Skeletal muscle cell (primary cell): ENCODE data around the gene HMBS.

ENCODE experiments used
- DNase-seq: peaks from one replicate; pipeline ENCODE4 v3.0.0-alpha.2; 2010; ENCODE audit warnings: low read depth
- H3K4me3 ChIP-seq: 2 replicates; pipeline ENCODE4 v1.5.1; 2011; ENCODE audit warnings: low read depth, mild to moderate bottlenecking, control low read depth, low read length, moderate library complexity

Gene HMBS

DNA sequence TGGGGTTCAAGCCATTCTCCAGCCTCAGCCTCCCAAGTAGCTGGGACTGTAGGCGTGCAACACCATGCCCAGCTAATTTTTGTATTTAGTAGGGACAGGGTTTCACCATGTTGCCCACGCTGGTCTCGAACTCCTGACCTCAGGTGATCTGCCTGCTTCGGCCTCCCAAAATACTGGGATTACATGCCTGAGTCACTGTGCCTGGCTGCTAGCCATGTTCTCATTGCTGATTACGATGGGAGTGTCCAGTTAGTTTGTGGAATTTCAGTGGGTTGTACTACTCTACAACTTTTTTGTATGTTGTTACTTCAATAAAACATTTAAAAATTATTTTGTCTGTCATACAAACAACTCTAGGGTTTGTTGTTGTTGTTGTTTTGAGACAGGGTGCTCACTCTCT lies 21.9 kb upstream of the HMBS start:
- no peak overlapping the region for H3K4me3 ChIP-seq
- no peak for DNase-seq

DNA sequence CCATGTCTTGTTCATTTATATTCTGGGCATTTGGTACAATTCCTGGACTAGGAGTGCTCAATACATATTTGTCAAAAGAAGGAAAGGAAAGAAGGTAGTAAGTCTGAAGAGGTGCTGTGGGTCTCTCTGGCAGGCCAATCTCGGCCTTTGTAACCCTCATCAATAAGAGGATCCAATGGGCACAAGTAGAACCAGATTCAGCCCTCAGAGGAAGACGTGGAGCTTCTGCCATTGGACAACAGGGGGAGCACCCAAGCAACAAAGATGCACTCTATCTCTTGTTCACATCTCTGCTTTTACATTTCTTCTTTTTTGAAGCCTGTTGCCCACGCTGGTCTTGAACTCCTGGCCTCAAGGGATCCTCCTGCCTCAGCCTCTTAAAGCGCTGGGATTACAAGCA lies 19.3 kb upstream of the HMBS start:
- DNase-seq: no peak
- no peak overlapping the region for H3K4me3 ChIP-seq

DNA sequence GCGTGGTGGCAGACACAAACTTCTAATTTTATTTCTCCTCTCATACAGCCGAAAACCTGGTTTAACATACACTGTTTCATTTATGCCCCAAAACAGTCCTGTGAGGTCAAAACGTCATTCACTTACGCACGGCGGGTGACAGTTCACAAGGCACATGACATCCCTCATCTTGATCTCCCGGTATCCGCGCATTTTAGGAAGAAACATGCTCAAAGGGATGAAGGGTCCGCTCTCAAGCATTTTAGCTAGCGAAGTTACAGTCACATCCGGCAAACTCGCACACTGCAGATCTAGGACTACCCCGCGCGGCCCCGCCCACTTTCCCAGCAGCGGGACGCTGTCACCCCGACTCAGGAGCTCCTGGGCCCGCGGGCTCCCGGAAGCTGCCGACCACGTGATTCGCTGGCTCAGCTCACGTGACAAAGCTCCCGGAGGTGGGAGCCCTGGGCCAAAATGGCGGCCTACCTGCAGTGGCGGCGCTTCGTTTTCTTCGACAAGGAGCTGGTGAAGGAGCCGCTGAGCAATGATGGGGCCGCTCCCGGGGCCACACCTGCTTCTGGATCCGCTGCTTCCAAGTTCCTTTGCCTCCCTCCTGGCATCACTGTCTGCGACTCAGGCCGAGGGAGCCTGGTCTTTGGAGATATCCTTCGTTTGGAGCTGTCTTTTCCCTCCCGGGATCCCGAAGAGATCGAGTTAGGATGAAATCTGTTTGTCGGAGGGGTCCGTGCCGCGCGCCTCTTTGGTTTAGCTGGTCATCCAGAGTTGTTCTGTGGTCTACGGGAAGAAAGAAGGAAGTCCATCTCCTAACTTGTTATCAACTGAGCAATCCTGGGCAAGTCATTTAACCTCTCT lies 17.1 kb upstream of the HMBS start, which contains the start of gene VPS11:
Gene VPS11, plus strand, starts transcription at position 448 of the 852 bp plus-strand sequence. Its CDS starts 6 bp downstream, at position 454.
- peak; percentile 78 for DNase-seq
- peak within 1 kb of the TSS; percentile 83 for H3K4me3 ChIP-seq

DNA sequence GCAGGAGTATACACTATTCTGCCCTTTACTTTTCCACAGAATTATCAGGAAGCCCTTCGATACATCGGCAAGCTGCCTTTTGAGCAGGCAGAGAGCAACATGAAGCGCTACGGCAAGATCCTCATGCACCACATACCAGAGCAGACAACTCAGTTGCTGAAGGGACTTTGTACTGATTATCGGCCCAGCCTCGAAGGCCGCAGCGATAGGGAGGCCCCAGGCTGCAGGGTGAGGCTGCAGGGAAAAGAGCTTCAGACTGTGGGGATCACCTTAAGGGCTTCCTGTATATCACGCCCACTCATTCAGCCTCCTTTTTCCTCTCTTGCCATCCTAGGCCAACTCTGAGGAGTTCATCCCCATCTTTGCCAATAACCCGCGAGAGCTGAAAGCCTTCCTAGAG lies 6.8 kb upstream of the HMBS start:
- H3K4me3 ChIP-seq: no peak overlapping the region
- no peak for DNase-seq

DNA sequence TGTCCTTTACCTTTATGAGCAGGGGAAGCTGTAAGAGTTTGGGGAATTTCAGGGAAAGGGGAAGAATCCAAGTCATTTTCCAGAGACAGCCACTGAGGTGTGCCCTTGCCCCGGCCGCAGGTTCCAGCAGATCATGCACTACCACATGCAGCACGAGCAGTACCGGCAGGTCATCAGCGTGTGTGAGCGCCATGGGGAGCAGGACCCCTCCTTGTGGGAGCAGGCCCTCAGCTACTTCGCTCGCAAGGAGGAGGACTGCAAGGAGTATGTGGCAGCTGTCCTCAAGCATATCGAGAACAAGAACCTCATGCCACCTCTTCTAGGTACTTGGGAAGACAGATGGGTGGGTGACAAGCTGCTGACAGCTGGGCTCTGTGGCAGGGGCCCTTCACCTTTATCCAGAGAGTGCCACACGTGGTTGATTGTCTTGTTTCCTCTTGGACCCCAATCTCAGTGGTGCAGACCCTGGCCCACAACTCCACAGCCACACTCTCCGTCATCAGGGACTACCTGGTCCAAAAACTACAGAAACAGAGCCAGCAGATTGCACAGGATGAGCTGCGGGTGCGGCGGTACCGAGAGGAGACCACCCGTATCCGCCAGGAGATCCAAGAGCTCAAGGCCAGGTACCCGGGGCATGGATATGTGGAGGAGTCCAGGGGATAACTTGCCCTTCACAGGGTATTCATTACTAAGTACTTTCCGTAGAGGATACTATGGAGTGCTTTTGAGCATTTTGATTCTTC lies 5.8 kb upstream of the HMBS start:
- no peak for DNase-seq
- no peak overlapping the region for H3K4me3 ChIP-seq

DNA sequence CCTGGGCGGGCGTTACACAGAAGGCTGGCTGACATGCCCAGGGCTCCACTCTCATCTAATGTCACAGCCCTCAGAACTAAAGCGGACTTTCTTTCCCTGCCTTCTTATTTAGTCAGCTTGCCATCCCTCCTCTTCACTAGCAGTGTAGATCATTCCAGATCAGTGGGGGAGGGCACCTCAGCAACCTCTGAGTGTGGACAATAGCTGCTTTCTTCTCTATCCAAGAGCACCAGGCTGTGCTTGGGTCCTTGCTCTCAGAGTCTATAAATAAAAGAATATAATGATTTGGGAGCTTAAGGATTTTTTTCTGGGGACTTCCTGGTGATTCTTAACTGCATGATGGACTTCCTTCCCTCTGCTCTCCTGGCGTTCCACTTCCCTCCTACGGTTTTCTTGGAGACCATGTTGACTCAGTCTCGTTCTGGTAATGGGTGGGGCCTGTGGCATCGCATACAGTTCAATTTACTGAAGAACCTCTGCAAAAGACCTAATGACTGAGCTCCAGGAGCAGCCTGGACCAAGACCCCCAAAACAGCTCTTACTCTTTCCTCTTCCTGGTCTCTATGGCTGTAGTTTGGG lies 2.9 kb upstream of the HMBS start:
- no peak for DNase-seq

DNA sequence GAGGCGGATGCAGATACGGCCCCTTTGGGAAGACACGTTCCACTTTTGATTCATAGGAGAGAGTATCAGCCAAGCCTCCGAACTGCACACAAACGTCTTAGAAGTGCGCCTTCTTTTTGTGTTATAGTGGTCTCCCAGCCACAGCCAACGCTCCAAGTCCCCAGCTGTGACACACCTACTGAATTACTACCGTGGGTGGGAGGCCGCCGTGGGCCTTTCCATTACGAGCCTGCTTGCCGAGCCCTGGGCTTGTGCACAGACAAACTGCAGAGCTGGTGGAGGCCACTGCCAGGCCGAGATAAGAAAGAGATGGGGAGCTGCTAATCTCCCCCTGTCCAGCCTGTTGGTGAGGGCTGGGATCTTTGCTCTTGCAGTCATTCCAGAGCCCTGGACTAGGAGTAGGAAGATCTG lies 761 bp downstream of the HMBS start:
- no peak for DNase-seq

More for the DNA sequence above, 2.9 kb upstream of the HMBS start:
- no peak overlapping the region for H3K4me3 ChIP-seq

DNA sequence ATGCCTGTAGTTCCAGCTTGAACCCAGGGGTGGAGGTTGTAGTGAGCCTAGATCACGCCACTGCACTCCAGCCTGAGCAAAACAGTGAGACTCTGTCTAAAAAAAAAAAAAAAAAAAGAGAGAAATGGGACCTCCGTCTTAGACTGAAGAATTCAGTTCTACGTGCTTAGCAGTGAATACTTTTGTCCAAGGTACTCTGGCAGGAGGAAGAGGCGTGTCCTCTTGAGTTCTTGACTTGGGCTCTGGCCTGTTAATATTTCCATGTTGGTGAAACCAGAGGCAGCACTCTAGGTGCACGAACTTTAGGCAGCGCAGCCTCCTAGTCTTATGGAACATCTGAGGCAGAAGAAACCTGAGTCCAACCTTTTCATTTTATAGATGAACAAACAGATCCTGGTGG lies 2.4 kb downstream of the HMBS start:
- H3K4me3 ChIP-seq: no peak overlapping the region
- no peak for DNase-seq

More for the DNA sequence above, 761 bp downstream of the HMBS start:
- peak overlapping the region; percentile 86 for H3K4me3 ChIP-seq

DNA sequence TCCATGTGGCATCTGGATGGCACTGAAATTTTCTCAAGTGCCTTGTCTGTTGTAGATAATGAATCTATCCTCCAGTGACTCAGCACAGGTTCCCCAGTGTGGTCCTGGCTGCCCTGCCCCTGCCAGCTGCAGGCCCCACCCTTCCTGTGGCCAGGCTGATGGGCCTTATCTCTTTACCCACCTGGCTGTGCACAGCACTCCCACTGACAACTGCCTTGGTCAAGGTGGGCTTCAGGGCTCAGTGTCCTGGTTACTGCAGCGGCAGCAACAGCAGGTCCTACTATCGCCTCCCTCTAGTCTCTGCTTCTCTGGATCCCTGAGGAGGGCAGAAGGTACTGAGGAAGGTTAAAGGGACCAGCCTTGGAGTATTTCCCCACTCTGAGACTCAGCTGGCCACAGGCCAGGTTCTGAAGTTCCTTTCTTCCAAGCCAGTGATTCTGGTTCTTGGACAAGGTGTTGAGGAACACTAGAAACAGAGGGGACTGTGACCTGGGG lies 3.1 kb downstream of the HMBS start:
- no peak overlapping the region for H3K4me3 ChIP-seq
- DNase-seq: no peak

DNA sequence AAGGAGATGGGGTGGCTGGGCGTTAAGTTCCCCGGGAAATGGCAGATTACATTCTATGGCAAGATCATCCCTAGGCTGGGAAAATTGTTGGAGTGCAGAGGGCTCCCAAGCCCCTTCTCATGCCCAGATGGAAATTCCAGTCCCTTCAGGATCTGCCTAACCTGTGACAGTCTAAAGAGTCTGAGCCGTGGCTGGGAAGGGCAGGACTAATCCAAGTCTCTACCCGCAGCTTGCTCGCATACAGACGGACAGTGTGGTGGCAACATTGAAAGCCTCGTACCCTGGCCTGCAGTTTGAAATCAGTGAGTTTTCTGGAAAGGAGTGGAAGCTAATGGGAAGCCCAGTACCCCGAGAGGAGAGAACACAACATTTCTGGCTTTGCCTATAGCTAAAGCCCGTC lies 3.7 kb downstream of the HMBS start:
- H3K4me3 ChIP-seq: no peak overlapping the region
- DNase-seq: no peak

DNA sequence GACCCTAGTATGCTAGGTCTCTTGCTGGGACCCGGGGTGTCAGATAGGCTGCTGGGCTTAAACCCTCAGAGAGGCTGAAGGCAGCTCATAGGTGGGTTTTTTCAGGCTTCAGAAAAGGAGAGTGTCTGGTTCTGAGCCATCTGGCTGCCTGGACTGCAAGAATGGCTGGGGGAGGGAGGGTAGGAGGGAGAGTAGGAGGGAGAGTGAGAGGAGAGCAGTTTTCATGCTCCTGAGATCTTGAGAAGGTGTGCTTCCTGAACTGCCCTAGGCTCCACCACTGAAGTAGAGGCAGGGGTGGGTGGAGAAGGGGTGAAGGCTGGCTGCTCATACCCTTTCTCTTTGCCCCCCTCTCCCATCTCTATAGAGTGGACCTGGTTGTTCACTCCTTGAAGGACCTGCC lies 4.6 kb downstream of the HMBS start:
- no peak for DNase-seq

DNA sequence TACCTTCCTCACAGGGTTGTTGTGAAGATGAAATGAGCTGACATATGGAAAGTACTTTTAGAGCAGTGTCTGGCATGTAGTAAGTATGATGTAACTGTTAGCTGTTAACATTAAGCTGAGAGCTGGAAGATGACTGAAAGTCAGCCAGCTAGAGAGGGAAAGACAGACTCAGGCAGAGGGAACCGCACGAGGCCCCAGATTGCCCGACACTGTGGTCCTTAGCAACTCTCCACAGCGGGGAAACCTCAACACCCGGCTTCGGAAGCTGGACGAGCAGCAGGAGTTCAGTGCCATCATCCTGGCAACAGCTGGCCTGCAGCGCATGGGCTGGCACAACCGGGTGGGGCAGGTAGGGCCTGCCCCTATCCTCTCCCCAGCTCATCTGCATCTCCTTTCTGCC lies 6.5 kb downstream of the HMBS start:
- no peak for DNase-seq
- no peak overlapping the region for H3K4me3 ChIP-seq

More for the DNA sequence above, 4.6 kb downstream of the HMBS start:
- H3K4me3 ChIP-seq: no peak overlapping the region

DNA sequence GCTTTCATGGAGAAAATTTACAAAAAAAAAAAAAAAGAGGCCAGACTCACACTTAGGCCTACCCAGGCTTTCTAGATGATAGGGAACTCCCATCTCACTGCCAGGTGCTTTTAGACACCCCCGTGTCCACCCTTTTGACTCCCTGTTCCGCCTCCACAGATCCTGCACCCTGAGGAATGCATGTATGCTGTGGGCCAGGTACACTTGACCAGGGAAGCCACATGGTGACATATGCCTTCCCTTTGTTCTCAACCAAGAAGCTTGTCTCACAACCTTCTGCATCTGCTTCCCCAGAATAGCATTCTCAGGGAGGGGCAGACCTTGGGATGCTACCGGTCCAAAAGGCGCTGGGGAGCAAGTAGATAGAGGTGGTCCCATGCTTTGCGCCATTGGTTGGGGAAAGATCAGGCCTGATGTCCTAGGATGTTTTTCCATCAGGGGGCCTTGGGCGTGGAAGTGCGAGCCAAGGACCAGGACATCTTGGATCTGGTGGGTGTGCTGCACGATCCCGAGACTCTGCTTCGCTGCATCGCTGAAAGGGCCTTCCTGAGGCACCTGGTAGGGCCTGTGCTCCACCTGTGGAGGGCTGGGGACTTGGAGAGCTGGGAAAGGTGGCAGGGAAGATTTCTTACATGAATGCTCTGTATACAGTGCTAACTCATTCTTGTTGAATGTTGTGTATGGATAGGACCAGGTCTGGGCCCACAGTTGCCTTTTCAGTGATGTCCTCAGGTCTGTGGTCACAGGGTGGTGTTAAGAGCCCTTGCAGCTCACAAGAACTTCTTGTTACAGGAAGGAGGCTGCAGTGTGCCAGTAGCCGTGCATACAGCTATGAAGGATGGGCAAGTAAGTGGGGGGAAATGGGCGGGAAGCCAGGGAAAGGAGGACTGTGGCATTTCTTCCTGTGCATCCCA lies 7.5 kb downstream of the HMBS start:
- peak overlapping the region; percentile 62 for H3K4me3 ChIP-seq

DNA sequence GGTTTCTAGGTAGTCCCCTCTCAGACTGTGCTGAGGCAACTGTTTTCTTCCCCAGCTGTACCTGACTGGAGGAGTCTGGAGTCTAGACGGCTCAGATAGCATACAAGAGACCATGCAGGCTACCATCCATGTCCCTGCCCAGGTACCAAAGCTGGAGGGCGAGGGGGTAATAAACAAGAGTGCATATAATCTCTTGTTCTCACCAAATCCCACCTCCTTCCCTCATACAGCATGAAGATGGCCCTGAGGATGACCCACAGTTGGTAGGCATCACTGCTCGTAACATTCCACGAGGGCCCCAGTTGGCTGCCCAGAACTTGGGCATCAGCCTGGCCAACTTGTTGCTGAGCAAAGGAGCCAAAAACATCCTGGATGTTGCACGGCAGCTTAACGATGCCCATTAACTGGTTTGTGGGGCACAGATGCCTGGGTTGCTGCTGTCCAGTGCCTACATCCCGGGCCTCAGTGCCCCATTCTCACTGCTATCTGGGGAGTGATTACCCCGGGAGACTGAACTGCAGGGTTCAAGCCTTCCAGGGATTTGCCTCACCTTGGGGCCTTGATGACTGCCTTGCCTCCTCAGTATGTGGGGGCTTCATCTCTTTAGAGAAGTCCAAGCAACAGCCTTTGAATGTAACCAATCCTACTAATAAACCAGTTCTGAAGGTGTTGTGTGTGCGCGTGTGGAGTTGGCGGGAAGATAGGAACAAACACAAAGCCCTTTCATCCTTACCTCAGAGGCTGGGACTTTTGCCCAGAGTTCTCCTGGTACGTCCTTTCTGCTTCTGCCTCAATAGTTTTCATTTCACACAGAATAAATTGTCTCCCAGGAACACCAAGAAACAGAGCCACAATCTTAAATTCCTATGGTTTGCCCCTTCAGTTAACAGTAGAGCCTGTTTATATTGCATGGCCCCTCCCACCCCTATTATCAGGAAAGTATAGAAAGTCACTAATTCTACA lies 8.5 kb downstream of the HMBS start:
- no peak for DNase-seq
- H3K4me3 ChIP-seq: peak overlapping the region; percentile 62

More for the DNA sequence above, 7.5 kb downstream of the HMBS start:
- DNase-seq: no peak

DNA sequence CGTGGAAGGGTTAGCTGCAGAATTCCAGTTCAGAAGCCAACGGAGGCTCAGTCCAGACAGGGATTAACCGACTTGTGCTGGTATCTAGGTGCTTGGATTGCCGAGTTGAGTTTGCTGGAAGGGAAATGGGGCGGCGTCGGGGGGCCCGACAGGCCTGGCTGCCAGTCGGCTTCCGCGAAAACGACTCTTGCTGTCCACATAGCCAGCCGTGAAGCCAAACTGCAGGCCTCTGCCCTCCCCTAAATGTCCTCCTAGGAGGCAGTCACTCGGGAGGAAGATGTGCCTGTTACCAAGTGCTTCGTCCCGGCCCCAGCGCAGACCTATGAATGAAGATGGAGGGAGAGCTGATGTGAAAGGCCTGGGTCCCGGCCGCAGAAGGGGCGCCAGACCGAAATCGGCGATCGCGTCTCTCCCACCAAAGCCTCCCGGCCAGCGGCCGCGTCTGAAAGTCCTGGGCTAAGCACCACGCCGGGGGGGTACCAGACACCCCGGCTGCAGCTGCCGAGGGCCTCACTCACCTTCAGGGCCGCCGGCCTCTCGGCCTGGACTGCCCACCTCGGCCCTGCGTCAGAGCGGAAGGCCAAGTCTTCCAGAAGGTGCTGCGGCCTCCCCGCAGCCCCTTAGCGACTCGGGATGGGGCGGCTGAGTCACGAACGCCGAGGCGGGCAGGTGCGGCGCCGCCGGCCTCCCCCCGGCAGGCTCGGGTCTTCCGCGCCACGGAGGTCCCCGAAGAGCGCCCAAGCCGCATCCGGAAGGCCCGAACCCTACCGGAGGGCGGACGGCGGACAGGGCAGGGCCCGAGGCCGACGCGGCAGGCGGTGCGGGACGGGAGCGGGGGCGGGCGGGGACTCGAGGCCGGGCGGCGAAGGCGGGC lies 9.5 kb downstream of the HMBS start:
- peak overlapping the region; percentile 62 for H3K4me3 ChIP-seq

DNA sequence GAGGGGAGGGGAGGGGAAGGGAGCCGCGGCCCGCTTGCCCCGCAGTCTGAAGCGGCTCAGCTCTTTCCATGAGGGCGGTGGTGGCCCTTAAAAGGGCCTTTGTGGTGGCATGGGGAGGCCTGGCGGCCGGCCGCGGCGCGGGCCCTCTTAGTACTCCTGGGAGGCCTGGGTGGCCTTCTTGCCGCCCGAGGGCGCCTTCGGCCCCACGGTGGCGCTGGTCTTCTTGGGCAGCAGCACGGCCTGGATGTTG lies 10.1 kb downstream of the HMBS start:
- DNase-seq: peak; percentile 54
- H3K4me3 ChIP-seq: peak overlapping the region; percentile 62

More for the DNA sequence above, 9.5 kb downstream of the HMBS start:
- DNase-seq: no peak
